NCI-H1694 treated with DMSO at 0.1 percent for 48 hours (cell line): ENCODE results near the gene GPSM1.

Source experiments
- DNase-seq: peaks from one replicate; lab custom pipeline; 2025; lab: John Stamatoyannopoulos, UW

The GPSM1 gene, protein sequence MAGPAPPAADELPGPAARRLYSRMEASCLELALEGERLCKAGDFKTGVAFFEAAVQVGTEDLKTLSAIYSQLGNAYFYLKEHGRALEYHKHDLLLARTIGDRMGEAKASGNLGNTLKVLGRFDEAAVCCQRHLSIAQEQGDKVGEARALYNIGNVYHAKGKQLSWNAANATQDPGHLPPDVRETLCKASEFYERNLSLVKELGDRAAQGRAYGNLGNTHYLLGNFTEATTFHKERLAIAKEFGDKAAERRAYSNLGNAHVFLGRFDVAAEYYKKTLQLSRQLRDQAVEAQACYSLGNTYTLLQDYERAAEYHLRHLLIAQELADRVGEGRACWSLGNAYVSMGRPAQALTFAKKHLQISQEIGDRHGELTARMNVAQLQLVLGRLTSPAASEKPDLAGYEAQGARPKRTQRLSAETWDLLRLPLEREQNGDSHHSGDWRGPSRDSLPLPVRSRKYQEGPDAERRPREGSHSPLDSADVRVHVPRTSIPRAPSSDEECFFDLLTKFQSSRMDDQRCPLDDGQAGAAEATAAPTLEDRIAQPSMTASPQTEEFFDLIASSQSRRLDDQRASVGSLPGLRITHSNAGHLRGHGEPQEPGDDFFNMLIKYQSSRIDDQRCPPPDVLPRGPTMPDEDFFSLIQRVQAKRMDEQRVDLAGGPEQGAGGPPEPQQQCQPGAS

DNA sequence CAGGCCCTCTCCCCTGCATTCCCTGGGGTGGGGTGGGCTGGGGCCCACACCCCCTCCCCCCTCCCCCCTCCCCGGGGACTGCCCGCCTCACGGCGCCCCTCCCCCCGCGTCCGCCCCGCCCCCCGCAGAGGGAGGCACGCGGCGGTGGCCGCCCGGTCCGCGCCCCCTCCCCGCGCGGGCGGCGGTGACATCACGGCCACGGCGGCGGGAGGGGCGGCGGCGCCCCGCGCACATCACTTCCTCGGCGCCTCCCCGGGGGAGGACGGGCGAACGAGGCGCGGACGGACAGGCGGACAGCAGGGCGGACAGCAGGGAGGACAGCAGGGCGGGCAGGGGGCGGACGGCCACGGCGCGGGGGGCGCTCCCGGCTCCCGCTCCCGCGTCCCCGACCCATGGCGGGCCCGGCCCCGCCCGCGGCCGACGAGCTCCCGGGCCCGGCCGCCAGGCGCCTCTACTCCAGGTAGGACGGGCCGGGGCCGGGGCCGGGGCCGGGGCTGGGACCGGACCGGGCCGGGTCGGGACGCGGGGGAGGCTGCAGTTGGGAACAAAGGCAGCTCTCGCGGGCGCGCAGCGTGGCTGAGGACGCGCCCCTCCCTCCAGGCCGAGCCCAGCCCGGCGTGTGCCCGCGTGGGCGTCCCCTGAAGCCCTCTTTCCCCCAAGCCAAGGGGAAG lies at the start of gene GPSM1:
Gene GPSM1, plus strand, starts transcription at position 236 of the 671 bp plus-strand sequence. Its CDS starts 157 bp downstream, at position 393.
- DNase-seq = no peak

DNA sequence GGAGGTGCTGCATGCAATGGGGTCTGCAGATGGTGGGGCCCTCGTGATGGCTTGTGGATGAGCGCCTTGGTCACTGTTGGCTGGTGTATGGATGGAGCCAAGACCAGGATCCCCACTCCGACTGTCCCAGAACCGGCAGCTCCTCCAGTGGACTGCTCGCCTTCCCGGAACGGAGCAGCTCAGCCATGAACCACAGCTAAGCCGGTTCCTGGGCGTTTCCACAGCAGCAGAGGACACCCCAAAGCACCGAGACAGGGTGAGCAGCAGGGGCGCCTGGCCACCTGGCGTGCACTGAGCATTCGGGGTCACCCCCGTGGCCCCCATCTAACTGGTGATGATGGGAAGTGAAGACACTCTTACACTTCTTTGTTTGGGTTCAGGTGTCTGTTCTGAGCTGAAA lies 49.6 kb upstream of the GPSM1 start:
- no peak for DNase-seq

DNA sequence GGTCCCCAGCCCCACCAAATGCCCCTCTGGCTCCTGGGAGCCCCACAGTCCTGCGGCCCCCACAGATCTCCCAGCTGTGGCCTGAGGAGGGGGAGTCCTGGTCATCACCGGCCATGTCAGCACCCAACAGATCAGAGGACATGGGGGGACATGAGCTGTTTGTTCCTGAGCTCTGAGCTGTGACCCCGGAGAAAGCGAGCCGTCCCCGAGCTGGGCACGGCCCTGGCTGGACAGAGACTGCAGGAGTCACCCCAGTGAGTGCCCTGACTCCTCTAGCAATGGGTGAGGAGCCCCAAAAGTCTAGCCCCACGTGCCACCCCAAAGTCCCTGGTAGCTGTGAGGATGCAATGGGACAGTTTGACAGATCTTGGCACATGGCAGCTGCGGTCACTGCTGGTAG lies 49.1 kb upstream of the GPSM1 start:
- DNase-seq = no peak

DNA sequence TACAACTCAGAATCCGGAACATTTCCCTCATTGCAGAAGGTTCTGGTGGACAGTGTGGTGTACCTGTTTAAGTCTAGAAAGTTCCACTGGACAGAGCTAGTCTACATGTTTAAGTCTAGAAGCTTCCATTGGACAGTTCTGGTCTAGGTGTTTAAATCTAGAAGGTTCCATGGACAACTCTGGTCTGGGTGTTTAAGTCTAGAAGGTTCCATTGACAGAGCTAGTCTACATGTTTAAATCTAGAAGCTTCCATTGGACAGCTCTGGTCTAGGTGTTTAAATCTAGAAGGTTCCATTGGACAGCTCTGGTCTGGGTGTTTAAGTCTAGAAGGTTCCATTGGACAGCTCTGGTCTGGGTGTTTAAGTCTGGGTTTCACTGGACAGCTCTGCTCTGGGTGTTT lies 48.4 kb upstream of the GPSM1 start:
- DNase-seq = no peak

DNA sequence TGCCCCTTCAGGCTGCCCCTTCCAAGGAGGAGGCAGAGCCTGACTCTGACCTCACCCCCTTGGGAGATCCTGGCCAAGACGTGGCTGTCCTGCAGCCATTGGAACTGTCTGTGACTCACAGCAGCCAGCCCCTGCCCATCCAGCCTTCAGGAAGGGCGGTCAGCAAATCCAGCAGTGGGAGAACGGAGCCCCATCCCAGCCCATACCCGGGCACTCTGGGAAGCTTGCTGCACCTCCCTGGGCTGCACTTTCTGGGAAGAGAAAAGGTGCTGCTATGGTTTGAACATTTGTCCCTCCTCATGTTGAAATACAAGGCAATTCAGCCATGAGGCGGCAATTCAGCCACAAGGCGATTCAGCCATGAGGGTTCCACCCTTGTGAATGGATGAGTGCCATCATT lies 47.9 kb upstream of the GPSM1 start:
- DNase-seq = no peak

DNA sequence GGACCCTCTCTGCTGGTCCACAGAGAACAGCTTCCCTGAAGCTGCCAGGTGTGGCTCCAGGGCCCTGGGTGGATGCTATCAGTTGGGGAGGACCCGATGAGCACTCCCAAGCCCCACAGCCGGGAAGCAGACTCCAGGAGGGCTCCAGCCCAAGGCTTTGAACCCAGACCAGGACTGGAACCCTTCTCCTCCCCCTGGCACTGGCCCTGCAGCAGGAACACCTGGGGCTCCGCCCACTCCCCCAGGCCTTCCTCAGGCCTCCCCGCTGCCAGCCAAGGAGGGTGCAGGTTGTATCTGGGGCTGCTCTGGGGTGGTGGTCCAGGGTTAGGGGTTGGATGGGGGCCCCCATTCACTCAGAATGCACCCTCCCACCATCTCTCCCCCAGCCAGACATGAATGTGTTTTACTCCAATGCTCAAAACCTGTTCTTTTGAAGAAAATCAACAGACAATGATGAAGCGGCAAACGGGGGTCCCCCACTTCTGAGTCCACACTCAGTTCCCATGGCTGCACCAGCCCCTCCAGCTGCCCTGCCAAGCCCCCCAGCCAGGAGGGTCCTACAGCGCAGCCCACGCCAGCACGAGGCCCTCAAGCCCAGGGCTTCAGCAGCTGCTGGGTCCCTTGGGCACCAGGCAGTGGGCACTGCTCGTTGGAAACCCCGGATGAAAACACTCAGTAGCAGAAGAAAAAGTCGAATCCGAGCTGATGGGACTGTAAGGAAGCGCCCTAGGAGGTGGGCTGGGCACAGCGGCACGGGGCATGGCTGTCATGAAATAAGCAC lies 46.6 kb upstream of the GPSM1 start:
- DNase-seq = no peak

DNA sequence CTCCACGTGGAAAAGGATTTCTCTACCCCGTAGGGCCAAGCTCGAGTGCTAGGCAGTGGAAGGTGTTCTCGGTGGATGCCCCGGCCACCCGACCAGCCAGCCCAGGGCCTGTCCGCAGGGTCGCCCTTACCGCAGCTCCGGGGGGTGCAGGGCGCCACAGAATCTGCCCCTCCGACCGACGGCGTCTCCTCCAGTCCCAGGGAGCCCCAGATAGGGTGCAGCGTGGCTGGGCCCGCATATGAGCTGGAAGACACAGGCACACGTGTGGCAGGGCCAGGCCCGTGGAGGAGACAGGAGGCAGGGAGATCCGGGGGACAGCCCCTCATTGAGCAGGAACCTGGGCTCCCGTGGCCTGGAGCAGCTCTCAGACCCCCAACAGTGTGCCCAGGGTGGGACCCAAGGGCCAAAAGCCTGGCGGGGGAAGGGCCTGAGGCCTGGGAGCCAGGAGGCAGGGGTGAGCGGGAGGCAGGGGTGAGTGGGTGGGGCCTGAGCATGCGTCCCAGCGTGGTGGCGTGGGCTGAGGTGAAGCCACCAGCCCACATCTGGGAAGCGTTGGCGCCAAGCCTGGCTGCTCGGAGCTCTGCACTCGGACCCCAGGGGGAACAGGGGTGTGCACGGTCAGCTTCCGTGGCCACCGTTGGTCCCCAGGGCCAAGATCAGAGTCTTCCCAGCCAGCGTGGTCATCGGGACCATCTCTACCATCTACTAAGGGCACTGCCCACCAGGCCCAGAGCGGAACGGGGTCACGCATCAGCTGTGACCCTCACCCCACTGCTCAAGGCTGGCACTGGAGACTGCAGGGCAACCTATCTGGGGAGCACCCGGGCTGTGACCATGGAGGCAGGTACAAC lies 45.7 kb upstream of the GPSM1 start:
- DNase-seq = no peak

DNA sequence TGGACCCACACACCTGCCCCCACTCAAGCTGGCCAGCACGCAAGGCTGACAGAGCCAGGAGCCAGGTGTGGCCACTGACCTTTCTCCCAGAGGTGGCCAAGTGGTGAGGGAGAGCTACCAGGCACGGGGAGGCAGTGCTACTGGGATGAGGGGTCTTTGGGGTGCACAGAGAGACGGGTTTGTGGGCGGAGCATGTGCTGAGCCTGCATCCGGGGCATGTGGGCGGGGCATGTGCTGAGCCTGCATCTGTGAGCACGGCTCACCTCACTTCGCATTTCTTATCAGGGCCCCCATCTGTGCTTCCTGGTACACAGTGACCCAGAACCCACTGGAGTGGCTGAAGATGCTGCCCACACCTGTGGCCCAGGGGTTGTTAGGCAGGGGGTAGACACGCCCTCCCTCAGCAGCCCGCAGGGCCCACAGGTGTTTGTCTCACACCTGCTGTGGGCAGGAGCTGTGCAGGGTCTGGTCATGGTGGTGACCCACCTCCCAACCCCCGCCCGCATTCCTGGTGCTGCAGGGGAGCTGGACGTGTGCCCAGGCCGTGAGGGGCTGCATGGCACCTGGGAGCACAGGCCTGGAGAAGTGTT lies 45.0 kb upstream of the GPSM1 start:
- no peak for DNase-seq

DNA sequence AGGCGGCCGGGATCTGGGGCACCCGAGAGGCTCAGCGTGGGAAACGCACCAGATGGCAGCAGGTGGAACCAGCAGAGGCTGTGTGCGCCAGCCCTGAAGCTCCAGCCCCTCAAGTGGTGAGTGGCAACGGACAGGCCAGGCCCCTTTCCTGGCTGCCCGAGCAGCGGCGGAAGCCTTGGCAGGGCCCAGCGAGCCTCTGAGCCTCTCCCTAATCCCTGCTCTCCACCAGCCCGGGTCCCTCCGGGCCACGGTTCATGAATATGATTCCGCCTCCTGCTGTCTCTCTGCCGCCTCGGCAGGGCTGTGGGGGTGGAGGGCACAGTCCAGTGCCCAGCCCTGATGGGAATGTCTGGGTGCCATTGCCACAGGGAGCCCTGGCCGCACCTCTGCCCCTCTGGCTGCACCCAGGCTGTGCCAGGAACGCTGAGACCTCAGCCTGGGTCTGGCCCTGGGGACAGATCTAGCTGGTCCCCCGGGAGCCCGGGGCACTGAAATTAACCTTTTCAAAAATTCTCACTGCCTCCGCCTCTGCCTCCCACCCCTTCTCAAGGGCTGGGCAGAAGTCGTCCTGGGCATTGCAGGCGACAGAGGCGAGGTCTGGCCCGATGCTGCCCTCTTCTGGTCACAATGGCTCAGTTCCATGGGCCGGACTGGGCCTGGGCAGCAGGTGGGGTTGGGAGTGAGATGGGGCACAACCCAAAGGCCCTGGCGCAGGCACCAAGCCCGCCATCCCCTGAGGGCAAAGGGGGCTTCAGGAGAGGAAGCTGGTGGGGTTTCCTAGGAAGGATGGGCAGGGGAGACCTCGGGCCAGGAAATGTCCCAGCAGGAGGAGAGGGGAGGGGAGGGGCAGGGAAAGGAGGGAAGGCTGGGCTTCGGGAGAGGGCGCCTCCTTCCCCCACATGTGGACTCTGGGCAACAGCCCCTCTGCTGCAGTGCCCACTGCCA lies 43.8 kb upstream of the GPSM1 start:
- peak; percentile 52 for DNase-seq

DNA sequence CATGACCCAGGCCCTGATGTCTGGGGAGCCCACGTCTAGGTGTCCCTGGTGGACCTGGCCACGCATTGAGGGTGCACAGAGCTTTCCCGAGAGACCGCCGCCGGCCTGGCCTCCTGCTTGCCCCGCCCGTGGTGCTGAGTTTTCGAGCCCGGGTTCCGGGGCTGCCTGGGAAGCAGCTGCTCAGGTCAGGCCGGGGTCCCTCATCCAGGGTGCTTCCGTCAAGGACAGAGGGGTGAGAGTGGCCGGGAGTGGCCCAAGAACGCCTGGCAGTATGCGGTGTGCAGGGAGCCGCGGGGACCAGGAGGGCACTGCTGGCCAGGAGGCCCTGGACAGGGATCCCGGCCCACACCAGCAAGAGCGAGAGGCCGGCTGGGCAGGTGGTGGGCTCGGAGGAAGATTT lies 43.0 kb upstream of the GPSM1 start:
- no peak for DNase-seq

DNA sequence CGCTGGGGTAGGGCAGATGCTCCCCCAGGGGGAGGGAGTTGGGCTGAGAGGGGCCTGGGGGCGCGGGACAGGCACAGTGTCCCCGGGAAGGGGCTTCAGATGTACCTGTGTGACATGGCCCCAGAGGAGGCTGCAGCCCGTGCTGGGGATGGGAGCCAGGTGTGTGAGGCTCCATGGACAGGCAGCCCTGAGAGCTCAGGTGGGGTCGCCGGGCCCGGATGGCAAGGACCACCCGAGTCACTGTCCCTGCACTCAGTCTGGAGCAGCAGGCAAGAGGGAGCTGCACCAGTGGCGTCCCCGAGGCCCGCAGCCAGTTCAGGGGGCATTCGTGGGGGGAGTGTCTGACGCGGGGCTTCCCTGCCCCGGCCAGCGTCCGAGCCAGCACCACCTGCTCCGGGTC lies 42.4 kb upstream of the GPSM1 start:
- DNase-seq = no peak

DNA sequence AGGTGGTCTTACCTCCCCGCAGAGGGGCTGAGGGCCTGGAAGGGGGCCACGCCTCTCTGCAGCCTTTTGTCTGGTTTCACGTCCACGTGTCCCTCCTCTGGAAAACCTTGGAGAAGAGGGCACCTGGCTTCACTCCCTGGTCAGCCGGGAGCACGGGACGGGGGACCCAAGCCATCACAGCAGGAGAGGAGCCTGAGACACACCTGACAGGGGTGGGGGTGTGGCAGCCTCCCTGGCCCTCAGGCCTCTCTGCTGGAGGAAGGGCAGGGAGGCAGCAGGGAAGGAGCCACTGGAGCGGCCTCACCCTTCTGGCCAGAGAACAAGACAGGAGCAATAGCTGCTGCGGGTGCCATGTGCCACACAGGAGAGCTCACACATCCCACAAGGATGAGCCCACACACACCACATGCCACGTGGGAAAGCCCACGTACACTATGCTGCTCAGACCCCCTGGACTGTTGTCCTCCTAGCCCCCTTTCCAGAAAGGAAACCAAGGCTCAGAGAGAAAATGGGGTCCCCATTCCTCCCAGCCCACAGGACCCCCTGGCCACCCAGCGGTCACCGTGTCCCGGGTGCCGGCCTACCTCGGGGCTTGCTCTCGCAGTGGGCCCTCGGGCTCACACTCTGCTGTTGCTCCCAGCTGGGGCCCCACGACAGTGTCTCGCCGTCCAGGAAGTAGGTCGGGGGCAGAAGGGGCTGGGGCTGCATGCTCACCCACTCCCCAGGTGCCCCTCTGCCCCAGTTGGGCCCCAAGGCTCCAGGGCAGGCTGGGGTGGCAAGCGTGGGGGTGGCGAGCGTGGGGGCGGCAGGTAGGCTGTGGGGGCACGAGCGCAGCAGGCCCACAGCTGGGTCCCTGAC lies 41.6 kb upstream of the GPSM1 start:
- no peak for DNase-seq

DNA sequence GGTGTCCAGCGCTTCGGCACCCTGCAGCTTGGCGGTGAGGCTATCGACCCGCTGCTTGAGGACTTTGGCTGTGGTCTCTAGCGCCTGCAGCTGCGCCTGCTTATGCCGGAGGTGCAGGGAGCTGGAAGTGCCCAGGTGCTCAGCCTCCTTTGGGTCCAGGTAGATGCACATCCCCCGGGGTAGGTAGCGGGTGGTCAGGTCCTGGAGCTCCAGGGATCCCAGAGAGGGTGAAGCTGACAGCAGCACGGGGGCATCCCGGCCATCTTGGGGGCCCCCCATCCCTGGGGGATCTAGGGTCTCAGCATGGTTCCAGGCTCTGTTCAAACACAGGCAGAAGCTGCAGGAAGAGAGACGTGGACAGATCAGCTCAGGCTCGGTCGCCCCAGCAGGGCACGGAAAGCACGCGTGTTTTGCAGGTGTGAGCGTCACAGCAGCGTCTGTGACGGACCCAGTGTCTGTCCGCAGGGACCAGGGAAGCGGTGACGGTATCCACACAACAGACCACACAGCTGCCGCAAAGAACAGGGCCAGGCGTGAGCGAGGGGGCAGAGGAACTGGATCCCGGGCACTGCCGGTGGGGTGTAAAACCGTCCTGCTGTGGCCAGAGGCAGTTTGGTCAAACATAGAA lies 40.9 kb upstream of the GPSM1 start:
- no peak for DNase-seq

DNA sequence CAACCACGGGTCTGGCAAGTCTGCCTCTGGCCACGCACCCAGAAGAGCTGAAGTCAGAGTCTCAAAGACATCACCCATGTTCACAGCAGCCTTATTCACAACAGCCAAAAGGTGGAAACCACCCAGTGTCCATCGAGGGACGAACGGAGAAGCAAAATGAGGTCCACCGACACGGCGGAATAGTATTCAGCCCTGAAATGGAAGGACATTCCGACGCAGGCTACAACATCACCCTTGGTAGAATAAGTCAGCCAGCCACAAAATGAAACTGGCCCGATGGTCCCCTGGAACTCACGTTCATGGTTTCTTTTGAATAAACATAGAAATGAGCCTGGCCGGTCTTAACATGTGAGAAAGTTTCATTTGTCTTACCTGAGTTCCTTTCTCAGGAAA lies 40.4 kb upstream of the GPSM1 start:
- DNase-seq = no peak

DNA sequence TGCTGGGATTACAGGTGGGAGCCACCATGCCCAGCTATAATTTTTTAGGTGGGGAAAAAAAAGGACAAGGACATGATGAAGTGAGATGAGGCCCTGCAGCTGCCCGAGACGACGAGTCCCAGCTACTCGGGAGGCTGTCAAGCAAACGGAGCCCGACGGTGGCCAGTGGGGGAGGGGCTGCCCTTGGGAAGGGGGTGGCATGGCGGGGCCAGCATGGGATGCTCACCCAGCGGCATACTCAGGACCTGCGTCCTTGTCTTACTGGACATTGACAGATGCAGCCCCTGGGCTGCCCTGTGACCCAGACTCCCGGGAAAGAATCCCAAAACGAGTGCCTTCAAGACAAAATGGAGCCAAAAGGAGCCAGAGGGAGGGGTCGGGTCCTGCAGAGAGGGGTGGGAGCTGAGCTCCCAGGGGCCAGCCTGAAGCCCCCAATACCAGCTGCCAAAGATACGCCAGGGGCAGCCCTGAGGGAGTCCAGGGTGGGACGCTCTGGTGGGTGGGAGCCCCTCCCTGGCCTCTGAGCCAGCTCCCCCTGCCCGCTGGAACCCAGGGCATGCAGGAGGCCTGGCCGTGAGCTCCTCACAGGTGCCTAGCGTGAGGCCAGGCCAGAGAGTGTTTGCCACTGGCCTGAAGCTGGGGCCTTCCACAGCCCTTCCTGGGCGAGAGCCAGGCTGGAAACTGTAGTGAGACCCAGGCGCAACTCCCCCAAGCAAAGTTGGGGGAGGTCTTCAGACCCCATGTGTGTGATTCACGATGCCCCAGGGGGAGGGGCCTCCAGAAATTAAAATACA lies 39.2 kb upstream of the GPSM1 start:
- DNase-seq = no peak

DNA sequence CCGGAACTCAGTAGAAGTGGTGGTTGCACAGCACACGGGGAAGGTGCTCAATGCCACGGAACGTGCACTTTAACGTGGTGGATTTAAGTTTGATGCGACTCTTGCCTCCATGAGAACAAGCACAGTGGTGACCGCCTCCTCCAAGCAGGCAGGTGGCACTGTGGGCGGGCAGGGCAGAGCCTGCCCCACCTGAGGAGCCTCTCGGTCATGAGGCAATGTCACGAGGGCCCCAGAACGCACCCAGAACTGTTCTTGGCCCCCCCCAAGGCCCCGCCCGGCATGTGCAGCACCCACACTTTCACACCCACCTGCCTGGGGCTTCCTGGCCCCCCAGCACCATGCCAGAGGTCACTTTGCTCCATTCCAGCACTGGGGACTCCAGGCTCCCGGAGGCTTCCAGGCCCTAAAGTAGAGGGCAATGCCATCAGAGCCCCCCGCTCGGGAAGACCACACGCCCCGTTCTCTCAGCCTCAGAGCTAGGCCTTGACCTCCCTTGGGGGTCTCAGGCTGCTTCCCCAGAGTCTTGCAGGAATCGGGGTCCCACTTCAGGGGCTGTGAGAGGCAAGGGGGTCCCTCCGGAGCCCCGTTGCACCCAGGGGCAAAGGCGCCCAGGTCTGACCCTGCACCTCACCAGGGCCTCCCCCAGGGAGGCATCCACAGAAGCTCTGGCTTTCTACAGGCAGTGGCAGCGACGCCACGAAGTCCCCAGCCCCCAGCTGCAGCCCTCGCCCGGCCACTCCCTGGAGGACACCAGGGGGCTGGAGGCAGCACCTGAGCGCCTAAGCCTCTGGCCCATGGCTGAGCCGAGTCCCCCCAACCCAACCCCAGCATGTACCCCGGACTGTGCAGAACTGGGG lies 37.5 kb upstream of the GPSM1 start:
- no peak for DNase-seq
